ENCODE measurements around the gene OR2T6. TPM values are rescaled to one million over a fixed set of nuclear protein-coding genes. Genes with fewer than 3 reads are reported as not detected.
"Not testable (repeated sequence)": the region's sequence is repeated elsewhere in the genome, so short reads cannot be mapped to it uniquely, and the experiment has no call there.

OR2T6 gene
- total and polyA plus RNA-seq, 2 experiments from 2014 or later = not detected

DNA sequence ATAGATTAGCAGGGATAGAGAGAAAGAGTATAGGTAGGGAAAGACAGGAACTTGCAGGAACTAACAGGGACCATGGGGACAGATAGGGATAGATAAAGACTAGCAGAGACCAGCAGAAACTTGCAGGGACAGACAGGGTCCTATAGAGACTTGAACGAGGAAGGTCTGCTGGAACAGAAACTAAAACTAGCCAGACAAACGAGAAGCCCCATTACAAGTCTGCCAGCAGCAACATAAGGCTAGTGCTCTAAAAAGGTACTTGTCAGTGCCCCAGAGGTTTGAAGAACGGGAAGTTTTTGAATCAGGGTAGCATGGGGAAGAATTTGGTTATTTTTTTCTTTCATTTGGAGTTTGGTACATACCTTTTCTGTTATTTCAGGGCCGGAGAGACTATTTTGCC is 56.7 kb downstream of the OR2T6 start:
- not testable (repeated sequence) for H3K4me3 ChIP-seq; DNase-seq (ENCODE audit: low spot score); H3K4me1 ChIP-seq (ENCODE audit: insufficient read depth); H3K36me3 ChIP-seq (replicated peaks; ENCODE audit: insufficient read depth, low read depth); H3K27ac ChIP-seq; H4K20me1 ChIP-seq (ENCODE audit: insufficient read depth, poor library complexity, severe bottlenecking); H3K79me2 ChIP-seq; H3K4me2 ChIP-seq; H3K9me3 ChIP-seq (ENCODE audit: low read depth); H3K9me2 ChIP-seq (replicated peaks; ENCODE audit: insufficient read depth); H3K27me3 ChIP-seq; H2AFZ ChIP-seq
- 48% methylated on average over 4 of the region's 4 CpGs for WGBS (ENCODE audit: low lambda C conversion rate, missing lambda C conversion rate)

DNA sequence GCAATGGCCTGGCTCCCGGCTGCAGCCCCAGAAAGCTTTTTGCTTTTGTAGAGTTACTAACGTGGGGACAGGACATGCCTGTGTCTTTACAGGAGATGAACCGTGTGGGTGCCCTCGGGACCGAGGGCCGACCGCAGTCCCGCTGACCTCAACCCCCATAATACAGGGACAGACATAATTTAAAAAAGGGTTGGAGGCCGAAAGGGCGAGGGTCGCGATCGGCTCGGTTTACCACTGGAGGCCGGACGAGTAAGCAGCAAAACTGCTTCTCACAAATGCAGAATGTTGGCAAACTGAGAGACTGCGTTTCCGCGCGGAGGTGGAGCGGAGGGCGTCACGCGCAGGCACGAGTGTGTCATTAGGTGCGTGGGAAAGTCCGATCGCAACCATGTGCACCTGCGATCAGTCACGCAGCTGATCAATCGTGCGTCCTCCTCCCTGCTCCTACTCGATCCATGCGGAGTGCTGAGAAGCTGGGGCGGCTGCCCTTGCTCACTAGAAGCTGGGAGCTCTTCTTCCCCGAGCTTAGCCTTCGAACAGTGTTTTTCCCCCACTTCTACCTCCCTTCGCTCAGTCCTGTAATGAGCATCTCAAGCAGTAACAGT is 58.4 kb downstream of the OR2T6 start:
- H3K27ac ChIP-seq; H4K20me1 ChIP-seq (ENCODE audit: insufficient read depth, poor library complexity, severe bottlenecking); H3K4me1 ChIP-seq (ENCODE audit: insufficient read depth); H3K36me3 ChIP-seq (replicated peaks; ENCODE audit: insufficient read depth, low read depth); H3K27me3 ChIP-seq; H3K79me2 ChIP-seq; H3K4me3 ChIP-seq; H3K9me3 ChIP-seq (ENCODE audit: low read depth); H2AFZ ChIP-seq; H3K9me2 ChIP-seq (replicated peaks; ENCODE audit: insufficient read depth); H3K4me2 ChIP-seq; DNase-seq (ENCODE audit: low spot score): not testable (repeated sequence)
- 92% methylated on average over 35 of the region's 38 CpGs for WGBS (ENCODE audit: low lambda C conversion rate, missing lambda C conversion rate)

DNA sequence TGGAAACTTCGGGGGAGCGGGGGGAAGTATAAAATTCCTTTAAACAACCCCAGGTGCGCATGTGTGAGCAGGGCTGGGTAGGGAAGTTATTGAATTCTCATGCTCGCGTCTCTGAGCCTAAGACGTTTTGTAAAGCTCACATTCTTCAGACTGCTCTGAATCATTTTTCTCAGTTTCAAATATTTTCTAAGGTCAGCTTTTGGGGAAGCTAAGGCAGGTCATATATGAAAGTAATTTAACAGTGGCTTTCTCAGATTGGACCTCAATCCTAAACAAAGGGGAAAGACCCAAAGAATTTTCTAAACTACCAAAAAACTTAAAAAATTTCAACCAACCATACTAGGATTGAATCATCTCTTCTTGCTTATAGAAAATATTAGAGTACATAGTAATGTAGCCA is 59.4 kb downstream of the OR2T6 start:
- H3K9me2 ChIP-seq (replicated peaks; ENCODE audit: insufficient read depth); H3K79me2 ChIP-seq; H4K20me1 ChIP-seq (ENCODE audit: insufficient read depth, poor library complexity, severe bottlenecking); H3K9me3 ChIP-seq (ENCODE audit: low read depth); H3K4me2 ChIP-seq; H3K36me3 ChIP-seq (replicated peaks; ENCODE audit: insufficient read depth, low read depth); H3K4me1 ChIP-seq (ENCODE audit: insufficient read depth); H3K27ac ChIP-seq; H2AFZ ChIP-seq; H3K27me3 ChIP-seq; H3K4me3 ChIP-seq; DNase-seq (ENCODE audit: low spot score): not testable (repeated sequence)
- 77% methylated on average over 6 of the region's 6 CpGs for WGBS (ENCODE audit: low lambda C conversion rate, missing lambda C conversion rate)

DNA sequence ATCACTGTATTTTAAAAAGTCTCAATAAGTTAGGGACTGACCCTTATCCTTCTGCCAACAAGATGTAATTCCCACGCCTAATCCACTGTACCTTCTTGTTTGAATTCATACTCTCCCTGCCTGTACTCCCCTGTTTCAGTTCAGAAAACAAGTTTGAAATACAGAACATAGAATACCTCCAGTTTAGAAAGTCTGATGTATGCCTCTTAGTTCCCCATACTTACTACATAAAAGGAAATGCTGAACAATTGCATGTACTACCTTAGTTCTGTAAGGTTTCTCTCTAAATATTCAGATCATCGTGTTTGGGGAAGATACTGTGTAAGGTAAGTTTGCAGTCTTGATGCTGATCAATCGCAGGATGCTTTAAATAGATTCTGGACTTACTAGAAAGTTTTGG is 60.8 kb downstream of the OR2T6 start:
- WGBS (ENCODE audit: low lambda C conversion rate, missing lambda C conversion rate) = 48% methylated on average over 3 of the region's 3 CpGs
- DNase-seq (ENCODE audit: low spot score); H3K79me2 ChIP-seq; H3K9me3 ChIP-seq (ENCODE audit: low read depth); H3K4me1 ChIP-seq (ENCODE audit: insufficient read depth); H3K27ac ChIP-seq; H3K9me2 ChIP-seq (replicated peaks; ENCODE audit: insufficient read depth); H2AFZ ChIP-seq; H3K27me3 ChIP-seq; H3K36me3 ChIP-seq (replicated peaks; ENCODE audit: insufficient read depth, low read depth); H3K4me3 ChIP-seq; H3K4me2 ChIP-seq; H4K20me1 ChIP-seq (ENCODE audit: insufficient read depth, poor library complexity, severe bottlenecking): not testable (repeated sequence)

DNA sequence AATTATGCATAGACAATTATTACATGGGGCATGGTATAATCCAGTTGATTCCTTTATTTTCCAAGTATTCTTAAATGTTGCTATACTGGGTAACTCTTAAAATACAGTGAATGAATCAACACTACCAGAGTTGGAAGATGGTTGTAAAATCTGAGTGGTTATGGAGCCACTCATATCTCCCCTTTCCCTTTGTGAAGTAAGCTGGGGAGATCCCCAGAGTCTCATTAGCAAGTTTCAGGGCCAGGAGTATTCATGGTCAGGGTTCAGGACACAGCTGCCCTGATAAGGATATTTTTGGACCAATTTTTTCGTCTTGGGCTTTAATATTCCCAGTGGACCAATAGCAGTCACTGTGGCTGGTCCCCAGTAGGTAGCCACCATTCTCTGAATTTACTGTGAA is 63.1 kb downstream of the OR2T6 start:
- H3K4me3 ChIP-seq; H3K79me2 ChIP-seq; H3K36me3 ChIP-seq (replicated peaks; ENCODE audit: insufficient read depth, low read depth); H3K4me2 ChIP-seq; DNase-seq (ENCODE audit: low spot score); H3K9me3 ChIP-seq (ENCODE audit: low read depth); H3K27me3 ChIP-seq; H3K27ac ChIP-seq; H3K9me2 ChIP-seq (replicated peaks; ENCODE audit: insufficient read depth); H4K20me1 ChIP-seq (ENCODE audit: insufficient read depth, poor library complexity, severe bottlenecking); H3K4me1 ChIP-seq (ENCODE audit: insufficient read depth); H2AFZ ChIP-seq: not testable (repeated sequence)
- 10% methylated on average over 1 of the region's 1 CpG for WGBS (ENCODE audit: low lambda C conversion rate, missing lambda C conversion rate)

DNA sequence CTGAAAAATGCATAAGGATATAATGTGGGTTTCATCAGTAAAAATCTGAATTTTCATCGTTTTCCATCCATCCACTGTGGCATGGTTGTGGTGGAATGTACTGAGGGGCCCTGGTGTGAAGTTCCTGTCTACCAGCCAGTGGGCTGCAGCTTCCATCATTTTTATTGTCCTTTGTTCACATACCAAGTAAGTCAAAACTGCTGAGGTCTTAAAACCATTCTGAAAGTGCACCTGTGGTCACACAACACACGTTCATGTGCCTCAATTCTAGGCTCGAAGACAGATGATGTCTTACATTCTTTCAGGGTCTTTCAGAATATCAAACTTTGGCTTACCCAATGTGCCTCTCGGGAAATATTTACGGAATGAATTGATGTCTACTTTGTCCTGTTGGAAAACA is 63.7 kb downstream of the OR2T6 start:
- not testable (repeated sequence) for H3K9me2 ChIP-seq (replicated peaks; ENCODE audit: insufficient read depth); H3K9me3 ChIP-seq (ENCODE audit: low read depth)
- WGBS (ENCODE audit: low lambda C conversion rate, missing lambda C conversion rate) = 50% methylated on average over 5 of the region's 5 CpGs

More for the DNA sequence above, 63.7 kb downstream of the OR2T6 start:
- H3K4me1 ChIP-seq (ENCODE audit: insufficient read depth); H4K20me1 ChIP-seq (ENCODE audit: insufficient read depth, poor library complexity, severe bottlenecking); H2AFZ ChIP-seq; H3K4me2 ChIP-seq; H3K27ac ChIP-seq; H3K4me3 ChIP-seq; H3K27me3 ChIP-seq; H3K36me3 ChIP-seq (replicated peaks; ENCODE audit: insufficient read depth, low read depth); H3K79me2 ChIP-seq; DNase-seq (ENCODE audit: low spot score): not testable (repeated sequence)

Other genes with a start within 250 kb of the OR2T6 start
- not detected in 2 replicates for gene OR2M5, start 230.6 kb upstream of the OR2T6 start, total RNA-seq
- not detected in 2 replicates for gene OR2M5, start 230.6 kb upstream of the OR2T6 start, polyA plus RNA-seq
- not detected in 2 replicates for gene OR2M2, start 200.9 kb upstream of the OR2T6 start, total RNA-seq
- not detected in 2 replicates for gene OR2M2, start 200.9 kb upstream of the OR2T6 start, polyA plus RNA-seq
- gene OR2M3, start 178.5 kb upstream of the OR2T6 start, total RNA-seq = not detected in 2 replicates
- not detected in 2 replicates for gene OR2M3, start 178.5 kb upstream of the OR2T6 start, polyA plus RNA-seq
- gene OR2M4, start 144.3 kb upstream of the OR2T6 start, total RNA-seq = not detected in 2 replicates
- not detected in 2 replicates for gene OR2M4, start 144.3 kb upstream of the OR2T6 start, polyA plus RNA-seq
- not detected in 2 replicates for gene OR2T33, start 97.8 kb upstream of the OR2T6 start, total RNA-seq
- not detected in 2 replicates for gene OR2T33, start 97.8 kb upstream of the OR2T6 start, polyA plus RNA-seq
- not detected in 2 replicates for gene OR2T12, start 72.3 kb upstream of the OR2T6 start, total RNA-seq
- not detected in 2 replicates for gene OR2T12, start 72.3 kb upstream of the OR2T6 start, polyA plus RNA-seq
- not detected in 2 replicates for gene OR2M7, start 51.2 kb upstream of the OR2T6 start, total RNA-seq
- not detected in 2 replicates for gene OR2M7, start 51.2 kb upstream of the OR2T6 start, polyA plus RNA-seq
- gene OR14C36, start 27.0 kb upstream of the OR2T6 start, total RNA-seq = not detected in 2 replicates
- gene OR14C36, start 27.0 kb upstream of the OR2T6 start, polyA plus RNA-seq = not detected in 2 replicates
- gene OR2T4, start 14.1 kb upstream of the OR2T6 start, total RNA-seq = not detected in 2 replicates
- gene OR2T4, start 14.1 kb upstream of the OR2T6 start, polyA plus RNA-seq = not detected in 2 replicates
- not detected in 2 replicates for gene OR2T1, start 27.3 kb downstream of the OR2T6 start, total RNA-seq
- gene OR2T1, start 27.3 kb downstream of the OR2T6 start, polyA plus RNA-seq = not detected in 2 replicates
- gene OR2T2, start 69.9 kb downstream of the OR2T6 start, total RNA-seq = not detected in 2 replicates
- not detected in 2 replicates for gene OR2T2, start 69.9 kb downstream of the OR2T6 start, polyA plus RNA-seq
- gene OR2T3, start 97.6 kb downstream of the OR2T6 start, total RNA-seq = not detected in 2 replicates
- gene OR2T3, start 97.6 kb downstream of the OR2T6 start, polyA plus RNA-seq = not detected in 2 replicates
- gene OR2T5, start 112.8 kb downstream of the OR2T6 start, total RNA-seq = not detected in 2 replicates
- gene OR2T5, start 112.8 kb downstream of the OR2T6 start, polyA plus RNA-seq = not detected in 2 replicates
- gene OR2G6, start 132.3 kb downstream of the OR2T6 start, total RNA-seq = not detected in 2 replicates
- not detected in 2 replicates for gene OR2G6, start 132.3 kb downstream of the OR2T6 start, polyA plus RNA-seq
- gene OR2T29, start 187.0 kb downstream of the OR2T6 start, total RNA-seq = not detected in 2 replicates
- gene OR2T29, start 187.0 kb downstream of the OR2T6 start, polyA plus RNA-seq = not detected in 2 replicates
- not detected in 2 replicates for gene OR2T34, start 199.0 kb downstream of the OR2T6 start, total RNA-seq
- gene OR2T34, start 199.0 kb downstream of the OR2T6 start, polyA plus RNA-seq = not detected in 2 replicates
- not detected in 2 replicates for gene OR2T10, start 222.0 kb downstream of the OR2T6 start, total RNA-seq
- not detected in 2 replicates for gene OR2T10, start 222.0 kb downstream of the OR2T6 start, polyA plus RNA-seq

All from hepatocyte (in vitro differentiated cells).